IPS DF 4.7 (cell line): ENCODE data around the gene RNASE1.

ENCODE experiments used
- DNase-seq: peaks from one replicate; pipeline ENCODE4 v3.0.0-alpha.2; 2013; ENCODE audit warnings: low spot score; ENCODE audit errors: extremely low read depth

Gene RNASE1

DNA sequence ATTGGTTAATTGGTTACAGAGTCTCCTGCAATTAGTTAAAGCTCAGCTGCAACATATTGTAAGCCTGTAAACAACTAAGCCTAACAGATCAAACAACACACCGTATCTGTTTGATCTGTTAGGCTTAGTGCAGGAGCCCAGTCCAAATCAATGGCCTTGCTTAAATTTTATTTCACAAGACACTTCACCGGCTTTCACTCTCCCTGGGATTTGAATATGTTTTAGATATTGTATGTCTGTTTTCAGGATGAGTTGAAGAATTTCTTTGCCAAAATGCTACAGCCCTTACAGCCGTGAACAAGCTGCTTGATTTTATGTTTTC, 5.5 kb upstream of the RNASE1 start:
- DNase-seq: no peak

DNA sequence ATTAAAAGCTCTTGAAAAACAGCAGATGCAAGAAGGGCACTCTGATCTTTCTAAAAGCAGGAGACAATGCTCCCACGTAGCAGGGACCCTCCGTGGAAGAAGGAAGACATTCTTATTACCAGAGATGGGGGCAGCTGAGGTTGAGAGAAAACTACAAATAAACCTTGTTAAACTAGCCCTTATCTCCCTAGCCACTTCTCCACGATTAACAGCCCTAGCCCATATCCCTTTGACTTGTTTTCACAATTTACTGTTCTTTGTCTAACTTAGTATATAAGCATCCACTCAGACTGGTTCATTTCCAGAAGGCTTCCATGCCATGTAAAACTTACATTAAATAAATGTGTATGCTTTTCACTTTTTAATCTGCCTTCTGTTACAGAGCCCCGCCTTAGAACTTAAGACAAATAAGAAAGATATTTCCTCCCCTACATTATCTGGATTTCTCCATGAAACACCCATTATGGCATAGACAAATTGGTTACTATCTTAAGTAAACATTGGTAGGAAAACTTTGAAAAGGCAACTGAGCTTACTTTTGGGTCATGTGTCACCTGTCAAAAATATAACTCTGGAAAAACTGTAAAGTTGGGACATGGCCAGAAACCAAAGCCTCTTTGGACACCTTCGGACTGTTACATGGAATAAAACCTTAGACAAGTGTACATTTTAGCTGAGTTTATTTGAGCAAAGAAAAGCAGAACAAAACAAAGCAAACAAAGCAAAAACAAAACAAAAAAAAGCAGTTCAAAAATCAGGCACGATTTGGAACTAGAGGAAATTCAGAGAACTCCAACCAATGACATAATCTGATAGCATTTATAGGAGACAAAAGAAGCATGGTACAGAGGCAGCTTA, 4.9 kb upstream of the RNASE1 start:
- DNase-seq: no peak

DNA sequence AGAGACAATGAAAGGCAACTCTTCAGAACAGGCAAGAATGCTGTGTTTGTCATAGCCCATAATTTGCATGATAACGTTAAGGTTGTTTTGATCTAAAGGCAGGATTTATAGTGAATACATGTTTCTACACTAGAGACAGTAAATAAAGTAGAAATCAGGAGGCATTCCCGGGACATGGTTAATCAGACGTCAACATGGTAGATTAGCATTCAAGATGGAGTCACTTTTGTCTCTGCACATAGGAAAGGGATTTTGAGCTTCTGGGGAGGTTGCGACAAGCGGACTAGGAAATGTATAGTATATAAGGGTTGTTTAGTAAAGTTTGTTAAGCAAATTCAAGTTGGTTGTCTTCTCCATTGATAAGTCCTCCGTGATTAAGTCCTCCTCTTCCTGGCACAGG, 2.8 kb upstream of the RNASE1 start:
- DNase-seq: no peak

DNA sequence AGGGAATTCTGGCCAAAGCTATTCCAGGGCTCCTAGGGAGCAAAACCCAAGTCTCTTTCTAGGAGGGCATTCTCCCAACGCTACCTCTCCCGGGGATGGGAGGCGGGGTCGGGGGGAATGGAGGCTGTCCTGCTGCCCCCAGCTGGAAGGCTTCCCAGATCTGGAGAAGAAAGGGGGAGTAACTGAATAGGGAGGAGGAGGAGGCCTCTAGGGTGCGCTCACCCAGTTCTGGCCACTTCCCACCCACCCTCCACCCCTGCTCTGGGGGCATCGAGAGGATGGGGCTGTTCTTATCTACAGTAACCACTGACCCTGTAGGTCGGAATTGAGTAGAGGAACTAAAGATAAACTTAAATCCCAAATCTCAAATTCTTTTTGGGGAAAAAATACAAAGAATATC, 579 bp upstream of the RNASE1 start:
- DNase-seq: no peak

- DNase-seq: no peak
Observed at GRCh38 chr14:20801726-20802125, 918 bp downstream of the RNASE1 start.

DNA sequence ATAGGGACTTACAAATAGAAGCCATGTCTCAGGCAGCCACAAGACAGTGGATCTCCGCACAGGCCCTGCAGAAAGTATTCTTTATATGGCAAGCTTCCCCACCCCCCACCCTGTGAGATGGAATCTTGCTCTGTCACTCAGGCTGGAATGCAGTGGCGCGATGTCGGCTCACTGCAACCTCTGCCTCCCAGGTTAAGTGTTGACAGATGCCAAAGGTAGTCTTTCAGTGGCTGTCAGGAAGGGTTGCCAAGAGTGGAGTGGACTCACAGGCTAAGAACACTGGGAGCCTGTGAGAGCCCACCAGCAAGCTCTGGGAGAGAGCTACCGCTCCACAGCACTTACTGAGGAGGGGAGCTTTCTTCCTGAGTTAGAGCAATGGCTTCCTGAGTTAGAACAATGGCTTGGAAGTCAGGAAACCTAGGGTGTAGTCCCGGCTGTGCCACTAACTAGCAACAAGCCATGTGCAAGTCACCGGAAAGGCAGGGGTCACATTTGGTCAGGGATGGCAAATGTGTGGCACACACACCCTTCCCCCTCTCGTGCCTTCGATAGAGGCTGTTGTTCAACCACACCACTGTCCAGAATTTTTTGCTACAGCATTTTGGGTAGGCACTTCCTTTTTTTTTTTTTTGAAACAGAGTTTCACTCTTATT, 2.6 kb downstream of the RNASE1 start:
- DNase-seq: no peak

GRCh38 chr14:20799456-20799891, 3.2 kb downstream of the RNASE1 start:
- DNase-seq: no peak

DNA sequence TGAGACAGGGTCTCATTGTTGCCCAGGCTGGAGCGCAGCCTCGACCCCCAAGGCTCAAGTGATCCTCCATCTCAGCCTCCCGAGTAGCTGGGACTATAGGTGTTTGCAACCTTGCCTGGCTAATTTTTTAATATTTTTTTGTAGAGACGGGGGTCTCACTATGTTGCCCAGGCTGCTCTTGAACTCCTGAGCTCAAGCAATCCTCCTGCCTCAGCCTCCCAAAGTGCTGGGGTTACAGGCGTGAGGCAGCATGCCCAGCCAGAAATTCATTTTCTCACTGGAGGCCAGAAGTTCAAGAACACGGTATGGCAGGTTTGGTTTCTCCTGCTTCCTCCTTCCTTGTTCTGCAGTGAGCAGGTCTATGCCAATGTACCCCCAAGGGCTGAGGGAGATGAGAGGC, 3.7 kb downstream of the RNASE1 start:
- no peak for DNase-seq

DNA sequence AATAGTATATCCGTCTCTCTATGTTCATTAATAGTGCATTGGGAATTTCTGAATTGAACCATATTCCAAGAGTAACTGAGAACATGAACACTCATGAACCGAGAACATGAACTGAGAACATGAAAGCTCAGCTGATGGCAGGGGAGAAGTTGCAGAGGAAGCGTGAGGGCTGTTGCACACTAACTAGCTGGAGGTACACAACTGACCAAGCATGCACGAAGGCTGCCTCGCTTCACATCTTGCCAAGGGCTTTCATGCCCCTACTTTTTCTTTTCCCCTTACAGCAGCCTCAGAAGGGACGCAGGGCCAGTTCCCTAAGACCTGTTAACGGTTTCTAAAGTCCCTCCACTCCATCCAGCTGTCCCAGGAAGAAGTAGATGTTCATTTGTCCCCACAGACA, 4.3 kb downstream of the RNASE1 start:
- DNase-seq: no peak

DNA sequence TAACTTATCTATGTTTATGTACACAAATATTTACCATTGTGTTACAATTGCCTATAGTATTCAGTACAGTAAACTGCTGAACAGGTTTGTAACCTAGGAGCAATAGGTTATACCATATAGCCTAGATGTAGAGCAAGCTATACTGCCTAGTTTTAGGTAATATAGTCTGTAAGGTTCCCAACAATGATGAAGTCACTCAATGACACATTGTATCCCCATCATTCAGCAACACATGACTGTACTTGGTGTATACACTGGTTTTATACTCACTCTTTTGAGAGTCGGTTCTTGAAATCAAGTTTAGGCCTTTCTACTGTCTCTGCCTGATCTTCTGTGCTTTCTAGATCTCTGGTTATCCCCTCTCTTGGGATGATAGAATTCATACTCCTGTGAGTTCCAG, 5.5 kb downstream of the RNASE1 start:
- no peak for DNase-seq

GRCh38 chr14:20794644-20795369, 7.8 kb downstream of the RNASE1 start:
- DNase-seq: no peak

GRCh38 chr14:20792556-20792955, 10.1 kb downstream of the RNASE1 start:
- no peak for DNase-seq

- no peak for DNase-seq
Observed at GRCh38 chr14:20791597-20791996, 11.0 kb downstream of the RNASE1 start.

DNA sequence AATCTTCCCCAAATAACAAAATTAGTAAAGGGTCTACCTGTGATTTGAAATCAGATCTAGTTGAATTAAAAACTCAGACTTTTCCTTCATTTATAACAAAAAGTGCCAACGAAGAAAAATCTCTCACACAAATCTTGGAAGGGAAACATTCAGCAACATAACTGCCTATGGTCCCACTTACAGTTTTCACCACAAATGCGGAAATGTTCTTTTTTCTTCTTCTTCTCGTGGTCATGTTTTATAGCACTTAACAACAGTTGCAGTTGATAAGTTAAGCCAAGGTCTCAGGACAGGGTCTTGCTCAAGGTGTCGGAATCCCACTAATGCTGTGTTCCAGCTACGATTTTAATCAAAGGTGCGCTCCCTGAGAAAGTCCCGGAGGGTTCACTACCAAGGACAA, 11.5 kb downstream of the RNASE1 start:
- no peak for DNase-seq

DNA sequence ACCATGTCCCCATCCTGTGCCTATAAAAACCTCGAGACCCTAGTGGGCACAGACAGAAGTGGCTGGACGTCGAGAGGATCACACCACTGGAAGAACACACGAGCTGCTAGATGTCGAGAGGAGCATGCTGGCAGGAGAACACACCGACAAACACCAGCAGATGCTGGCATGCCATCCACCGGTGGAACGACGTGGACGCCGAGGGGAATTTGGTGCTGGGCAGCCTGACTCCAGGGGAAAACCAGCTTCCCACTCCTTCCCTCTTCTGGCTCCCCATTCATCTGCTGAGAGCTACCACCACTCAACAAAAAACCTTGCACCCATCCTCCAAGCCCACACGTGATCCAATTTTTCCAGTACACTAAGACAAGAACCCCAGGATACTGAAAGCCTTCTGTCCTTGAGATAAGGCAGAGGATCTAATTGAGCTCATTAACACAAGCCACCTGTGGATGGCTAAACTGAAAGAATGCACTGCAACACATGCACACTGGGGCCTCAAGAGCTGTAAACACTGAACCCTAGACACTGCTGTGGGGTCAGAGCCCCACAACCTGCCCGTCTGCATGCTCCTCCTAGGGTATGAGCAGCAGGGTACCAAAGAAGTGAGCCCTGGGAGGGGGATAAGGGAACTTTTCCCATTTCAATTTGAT, 12.1 kb downstream of the RNASE1 start:
- no peak for DNase-seq

DNA sequence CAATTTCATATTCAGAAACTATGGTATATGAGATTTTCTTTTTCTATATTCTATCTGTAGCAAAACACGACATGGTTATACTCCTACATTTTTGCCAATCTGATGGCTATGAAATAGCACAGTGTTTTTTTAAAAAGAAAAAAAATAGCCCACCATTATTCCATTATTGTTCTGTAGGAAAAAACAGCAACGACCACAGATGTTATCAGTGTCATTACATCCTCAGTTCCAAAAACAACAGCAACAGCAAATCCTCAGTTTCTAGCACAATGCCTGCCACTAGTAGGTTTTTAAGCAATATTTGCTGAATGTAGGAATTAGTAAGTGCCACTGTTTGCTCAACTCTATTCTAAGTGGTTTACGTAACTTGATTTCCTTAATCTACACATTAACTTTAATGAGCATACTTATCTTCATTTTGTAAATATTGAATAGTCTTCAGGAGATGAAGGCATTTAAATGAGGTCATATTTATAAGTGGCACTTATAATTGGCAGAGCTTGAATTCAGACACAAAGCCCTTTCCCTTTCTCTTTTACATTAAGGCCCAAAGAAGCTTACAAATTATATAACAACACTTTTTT, 13.3 kb downstream of the RNASE1 start:
- DNase-seq: no peak

DNA sequence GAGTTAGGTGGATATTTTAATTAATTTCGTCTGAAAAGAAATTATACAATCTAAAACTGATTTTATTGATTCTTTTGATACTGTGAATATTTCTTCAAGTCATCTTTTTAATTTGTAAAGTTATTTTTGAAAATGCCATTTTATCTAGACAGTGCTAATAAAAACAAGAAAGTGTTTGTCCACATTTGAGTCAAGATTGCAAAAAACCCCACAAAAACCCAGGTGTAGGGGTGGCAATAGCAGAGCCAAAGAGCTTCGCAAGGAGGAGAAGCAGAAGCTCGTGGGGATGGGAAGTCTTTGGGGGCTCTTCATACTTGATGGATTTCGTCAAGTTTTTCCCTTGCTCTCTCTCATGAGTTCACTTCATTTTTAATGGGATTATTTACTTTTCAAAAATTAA, 15.6 kb downstream of the RNASE1 start:
- DNase-seq: no peak

- no peak for DNase-seq
Observed at GRCh38 chr14:20782280-20782890, 20.3 kb downstream of the RNASE1 start.

DNA sequence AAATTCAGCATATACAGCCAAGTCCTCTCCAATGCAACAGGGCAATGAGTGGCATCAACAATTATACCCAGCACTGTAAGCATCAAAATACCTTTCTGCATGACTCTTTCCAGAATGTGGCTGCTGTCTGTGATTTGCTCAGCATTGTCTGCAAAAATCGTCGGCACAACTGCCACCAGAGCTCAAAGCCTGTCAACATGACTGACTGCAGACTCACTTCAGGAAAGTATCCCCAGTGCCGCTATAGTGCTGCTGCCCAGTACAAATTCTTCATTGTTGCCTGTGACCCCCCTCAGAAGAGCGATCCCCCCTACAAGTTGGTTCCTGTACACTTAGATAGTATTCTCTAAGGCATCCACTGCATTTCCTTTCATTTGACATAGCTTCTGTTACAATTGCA, 20.8 kb downstream of the RNASE1 start:
- DNase-seq: no peak

GRCh38 chr14:20775901-20776300, 26.7 kb downstream of the RNASE1 start:
- DNase-seq: no peak

DNA sequence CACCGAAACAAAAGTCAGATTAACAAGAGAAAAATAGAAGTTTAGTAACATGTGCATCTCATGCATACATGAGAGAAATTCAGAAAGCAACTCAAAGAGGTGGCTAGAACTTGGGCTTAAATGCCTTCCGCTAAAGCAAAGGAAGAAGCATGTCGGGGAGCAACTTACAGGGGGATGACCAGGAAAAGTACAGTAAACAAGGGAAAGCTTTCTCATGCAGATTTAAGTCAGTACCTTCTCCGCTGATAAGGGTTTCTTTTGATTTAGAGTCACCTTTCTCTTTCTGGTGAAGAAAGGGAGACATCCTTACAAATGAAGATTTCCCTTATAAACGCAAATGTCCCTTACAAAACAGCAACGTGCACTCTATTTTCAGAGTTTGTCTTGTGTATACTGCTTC, 27.6 kb downstream of the RNASE1 start:
- no peak for DNase-seq
